ENCODE results near the gene NID2. TPM values are rescaled to one million over a fixed set of nuclear protein-coding genes. Genes with fewer than 3 reads are reported as not detected.

NID2 gene
- total RNA-seq, 1 donor, result 1.1 TPM

DNA sequence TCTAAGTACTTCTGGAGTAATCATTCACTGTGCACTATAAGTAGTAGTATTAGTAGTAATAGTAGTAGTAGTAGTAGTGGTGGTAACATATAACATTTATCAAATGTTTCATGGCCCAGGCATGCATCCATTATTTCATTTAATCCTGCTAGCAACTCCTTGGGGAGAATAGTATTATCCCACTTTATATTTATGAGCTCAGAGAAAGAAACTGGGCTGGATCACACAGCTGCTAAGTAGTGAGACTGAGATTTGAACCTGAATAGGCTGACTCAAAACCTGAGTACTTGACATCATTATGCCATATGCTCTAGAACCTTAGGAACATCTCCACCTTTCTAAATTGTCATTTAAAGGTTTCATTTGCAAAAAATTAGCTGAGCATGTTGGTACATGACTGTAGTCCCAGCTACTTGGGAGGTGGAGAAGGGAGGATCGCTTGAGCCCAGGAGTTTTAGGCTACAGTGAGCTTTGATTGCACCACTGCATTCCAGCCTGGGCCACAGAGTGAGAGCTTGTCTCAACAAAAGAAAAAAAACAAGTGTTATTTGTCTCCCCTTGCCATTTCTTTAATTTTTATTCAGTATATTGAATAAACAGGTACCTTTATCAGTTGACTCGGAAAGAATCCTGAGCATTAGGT lies 11.4 kb upstream of the NID2 start:
- no peak for DNase-seq (ENCODE audit: low read depth in 2 of 3, low spot score in 2 of 3)

DNA sequence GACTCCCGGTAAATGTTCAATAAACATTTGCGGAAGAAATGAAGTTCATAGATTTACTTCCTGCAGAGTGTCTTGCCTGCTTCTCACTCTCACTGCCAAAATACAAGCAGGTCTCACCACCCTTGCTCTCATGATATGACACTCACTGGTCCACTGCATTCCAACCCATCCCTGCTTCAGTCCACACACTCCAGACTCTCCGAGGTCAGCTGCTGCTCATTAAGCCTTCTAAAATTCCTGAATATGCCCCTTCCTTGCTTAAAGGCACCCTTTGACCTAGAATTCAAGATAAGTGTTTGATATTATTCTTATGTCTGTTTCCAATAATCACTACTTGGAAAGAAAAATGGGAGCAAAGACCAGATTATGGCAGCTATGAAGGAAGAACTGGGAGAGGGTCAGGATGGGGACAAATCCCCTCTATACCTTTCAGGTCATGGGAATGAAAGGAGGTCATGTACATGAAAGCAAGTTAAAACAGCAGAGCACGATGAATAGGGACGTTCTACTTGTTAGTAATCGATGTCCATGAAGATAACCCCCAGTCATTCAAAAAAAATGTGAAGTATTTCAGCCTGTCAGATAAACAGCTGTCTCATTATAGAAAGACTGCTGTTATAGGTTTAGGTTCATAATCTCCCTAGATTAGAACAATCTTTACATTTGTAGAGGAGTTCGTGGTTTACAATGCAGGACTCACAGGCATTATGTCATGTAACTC lies 10.5 kb upstream of the NID2 start:
- DNase-seq (ENCODE audit: low read depth in 2 of 3, low spot score in 2 of 3), result no peak

DNA sequence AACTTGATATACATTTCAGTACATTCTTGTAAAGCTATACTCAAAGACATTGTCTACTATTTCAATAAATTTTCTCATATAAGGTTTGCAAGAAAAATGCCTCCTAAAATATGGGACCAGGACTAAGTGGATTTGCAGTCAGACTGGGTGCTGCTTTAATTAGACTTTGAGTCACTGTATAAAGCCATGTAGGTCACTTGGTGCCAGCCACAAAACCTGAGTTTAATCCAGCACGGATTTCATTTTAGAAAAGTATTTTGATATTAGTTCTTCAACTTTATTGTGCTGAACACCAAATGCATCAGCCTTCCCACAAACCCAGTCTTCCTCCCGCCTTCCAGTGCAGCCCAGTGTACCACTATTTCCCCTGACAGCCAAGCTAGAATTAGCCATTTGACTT lies 9.9 kb upstream of the NID2 start:
- no peak for DNase-seq (ENCODE audit: low read depth in 2 of 3, low spot score in 2 of 3)

DNA sequence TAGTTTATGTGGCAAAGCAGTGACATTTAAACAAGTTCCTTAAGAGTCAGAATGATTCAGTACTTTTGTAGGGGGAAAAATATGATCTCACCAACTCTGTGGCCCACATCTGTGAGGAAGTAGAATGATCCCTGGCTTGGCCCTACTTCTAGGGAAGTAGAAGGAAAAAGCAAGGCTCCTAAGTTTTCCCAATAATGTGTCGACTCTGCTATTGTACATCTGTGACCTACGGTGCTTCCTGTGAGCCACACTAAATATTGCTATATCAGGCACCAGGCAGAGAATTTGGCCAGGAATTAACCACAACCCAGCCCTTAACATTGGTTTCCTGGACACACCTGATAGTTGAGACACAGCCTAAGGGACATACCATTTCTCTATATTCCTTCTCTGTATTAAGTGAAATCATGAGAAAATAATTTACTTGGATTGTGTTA lies 9.3 kb upstream of the NID2 start:
- peak in 1 of 3 donors; percentile 27 for DNase-seq (ENCODE audit: low read depth in 2 of 3, low spot score in 2 of 3)

DNA sequence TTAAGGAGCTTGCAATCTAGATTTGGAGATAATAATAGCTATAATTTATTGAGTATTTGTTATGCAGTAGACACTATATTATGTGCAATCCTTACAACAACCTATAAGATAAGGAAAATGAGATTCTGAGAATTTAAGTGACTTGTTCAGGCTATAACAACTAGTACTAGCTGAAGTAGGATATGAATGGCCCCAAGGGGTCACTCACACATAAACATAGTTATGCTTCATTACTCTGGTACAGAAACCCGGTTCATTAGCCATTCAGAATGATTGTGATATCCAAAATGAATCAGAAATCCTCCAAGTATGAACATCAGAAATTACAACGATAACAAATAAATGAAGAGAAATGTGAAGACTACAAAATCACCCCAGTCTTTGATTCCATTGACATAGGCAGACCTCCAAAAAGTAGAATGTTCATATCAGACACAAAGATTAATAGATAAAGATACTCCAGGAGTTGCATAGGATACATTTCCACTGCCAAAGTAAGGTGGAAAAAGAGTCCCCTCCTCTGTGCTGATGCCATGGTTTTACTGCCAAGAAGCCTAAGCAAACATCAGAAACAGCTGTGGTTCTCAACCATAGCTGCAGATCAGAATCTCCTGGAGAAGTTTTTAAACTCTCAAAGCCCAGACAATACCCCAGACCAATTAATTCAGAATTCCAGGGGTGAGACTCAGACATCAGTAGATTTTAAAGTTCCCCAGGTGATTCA lies 8.6 kb upstream of the NID2 start:
- no peak for DNase-seq (ENCODE audit: low read depth in 2 of 3, low spot score in 2 of 3)

DNA sequence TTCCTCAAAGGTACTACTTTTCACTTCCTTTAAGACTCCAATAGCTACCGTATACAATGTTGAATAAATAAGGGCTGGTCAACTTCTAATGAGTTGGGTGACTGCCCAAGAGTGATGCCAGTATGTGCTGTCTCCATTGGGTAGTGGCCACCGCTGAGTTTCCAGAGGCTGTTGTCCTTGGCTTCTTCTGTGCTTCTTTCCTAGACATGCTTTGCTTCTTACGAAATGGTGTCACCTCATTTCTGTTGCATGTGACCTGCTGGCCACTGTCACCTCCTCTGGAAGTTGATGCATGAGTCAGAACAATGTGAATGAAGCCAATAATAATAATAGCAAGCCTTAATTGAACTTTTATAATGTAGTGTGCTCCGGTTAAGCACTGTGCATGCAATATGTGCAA lies 7.5 kb upstream of the NID2 start:
- DNase-seq (ENCODE audit: low read depth in 2 of 3, low spot score in 2 of 3), result no peak

DNA sequence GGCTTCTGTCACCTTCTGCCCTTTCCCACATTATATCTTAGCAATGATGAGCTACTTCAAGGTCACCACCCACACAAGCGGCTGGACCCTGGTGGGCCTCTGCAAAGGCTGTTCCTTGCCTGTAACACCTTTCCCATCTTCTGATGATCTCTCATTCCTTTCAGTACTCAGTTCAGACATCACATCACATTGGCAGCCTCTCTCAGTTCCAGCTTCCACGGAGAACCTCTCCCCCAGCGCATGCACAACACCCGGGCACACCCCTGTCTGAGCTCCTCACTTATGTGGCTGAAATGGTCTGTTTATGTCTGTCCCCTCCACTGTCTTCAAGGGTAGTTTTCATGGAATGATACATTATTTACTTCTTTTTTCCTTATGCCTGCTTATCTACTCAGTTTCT lies 6.5 kb upstream of the NID2 start:
- DNase-seq (ENCODE audit: low read depth in 2 of 3, low spot score in 2 of 3), result no peak

DNA sequence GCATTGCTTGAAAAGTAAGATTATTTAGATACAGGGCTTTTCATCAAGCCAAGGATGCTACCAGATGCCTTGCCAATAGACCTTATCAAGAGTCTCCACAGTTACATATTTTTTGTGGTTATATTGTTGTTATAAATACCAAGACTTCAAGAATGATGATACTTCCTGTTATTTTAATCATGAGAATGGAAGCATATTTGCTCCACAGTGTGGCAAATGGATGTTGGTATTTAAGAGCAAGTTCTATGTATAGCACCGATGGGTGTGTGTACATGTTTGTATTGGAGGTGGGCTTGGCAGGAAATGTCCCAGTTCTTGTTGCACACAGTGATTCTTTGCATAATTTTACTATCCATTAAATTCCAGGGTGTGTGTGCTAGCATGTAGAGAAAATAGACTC lies 4.4 kb upstream of the NID2 start:
- no peak for DNase-seq (ENCODE audit: low read depth in 2 of 3, low spot score in 2 of 3)

DNA sequence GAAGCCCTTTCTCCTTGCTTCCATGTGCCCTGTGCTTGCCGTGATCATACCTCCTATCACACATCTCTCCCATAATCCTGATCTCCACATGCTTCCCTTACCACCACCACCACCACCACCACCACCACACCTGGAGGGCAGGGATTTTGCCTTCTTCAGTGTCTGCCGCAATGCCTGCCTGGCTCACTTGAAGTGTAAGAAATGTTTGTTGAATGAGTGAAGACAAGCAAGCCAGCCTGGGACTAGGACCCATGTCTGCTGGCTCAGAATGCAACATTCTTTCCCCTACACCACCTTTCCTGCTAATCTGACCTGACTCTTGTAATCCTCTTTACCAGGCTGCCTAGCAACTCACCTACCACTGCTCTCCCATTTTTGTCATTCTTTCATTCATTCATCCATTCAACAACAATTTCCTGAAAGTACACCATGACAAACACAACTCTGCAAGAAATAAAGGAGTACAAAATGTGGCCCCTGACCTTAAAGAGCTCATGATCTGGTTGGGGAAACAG lies 3.5 kb upstream of the NID2 start:
- DNase-seq (ENCODE audit: low read depth in 2 of 3, low spot score in 2 of 3), result no peak

DNA sequence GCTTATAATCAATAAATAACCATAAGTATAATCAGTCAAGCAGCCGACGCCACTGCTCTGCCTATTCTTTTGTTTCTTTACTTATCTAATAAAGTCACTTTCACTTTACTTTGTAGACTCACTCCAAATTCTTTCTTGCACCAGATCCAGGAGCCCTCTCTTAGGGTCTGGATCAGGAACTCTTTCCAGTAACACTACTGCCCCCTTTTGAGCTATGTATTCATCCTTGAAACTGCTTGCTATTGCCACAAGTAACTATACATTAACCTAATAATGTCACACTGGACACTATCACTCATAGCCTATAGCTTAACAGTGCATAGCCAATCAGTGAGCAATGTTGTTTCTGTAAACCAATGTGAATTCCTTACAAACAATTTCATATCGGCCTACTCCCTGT lies 2.8 kb upstream of the NID2 start:
- DNase-seq (ENCODE audit: low read depth in 2 of 3, low spot score in 2 of 3), result no peak

DNA sequence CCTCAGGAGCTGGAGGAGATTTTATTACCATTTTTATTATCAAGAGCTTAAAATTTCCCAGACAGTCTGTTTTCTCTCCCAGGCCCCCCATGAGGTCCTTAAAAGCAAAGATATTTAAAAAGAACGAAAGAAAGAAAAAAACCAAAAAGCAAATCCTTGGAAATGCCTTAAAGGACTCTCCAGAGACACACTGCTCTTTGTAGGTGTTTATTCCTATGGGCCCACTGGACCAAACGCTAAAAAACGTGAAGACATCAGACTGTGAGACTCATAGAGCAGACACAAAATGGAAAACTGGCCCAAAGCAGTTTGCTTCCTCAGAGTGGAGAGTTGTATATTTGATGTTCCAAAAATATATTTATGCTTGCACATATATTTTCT lies 1.2 kb upstream of the NID2 start:
- no peak for DNase-seq (ENCODE audit: low read depth in 2 of 3, low spot score in 2 of 3)

DNA sequence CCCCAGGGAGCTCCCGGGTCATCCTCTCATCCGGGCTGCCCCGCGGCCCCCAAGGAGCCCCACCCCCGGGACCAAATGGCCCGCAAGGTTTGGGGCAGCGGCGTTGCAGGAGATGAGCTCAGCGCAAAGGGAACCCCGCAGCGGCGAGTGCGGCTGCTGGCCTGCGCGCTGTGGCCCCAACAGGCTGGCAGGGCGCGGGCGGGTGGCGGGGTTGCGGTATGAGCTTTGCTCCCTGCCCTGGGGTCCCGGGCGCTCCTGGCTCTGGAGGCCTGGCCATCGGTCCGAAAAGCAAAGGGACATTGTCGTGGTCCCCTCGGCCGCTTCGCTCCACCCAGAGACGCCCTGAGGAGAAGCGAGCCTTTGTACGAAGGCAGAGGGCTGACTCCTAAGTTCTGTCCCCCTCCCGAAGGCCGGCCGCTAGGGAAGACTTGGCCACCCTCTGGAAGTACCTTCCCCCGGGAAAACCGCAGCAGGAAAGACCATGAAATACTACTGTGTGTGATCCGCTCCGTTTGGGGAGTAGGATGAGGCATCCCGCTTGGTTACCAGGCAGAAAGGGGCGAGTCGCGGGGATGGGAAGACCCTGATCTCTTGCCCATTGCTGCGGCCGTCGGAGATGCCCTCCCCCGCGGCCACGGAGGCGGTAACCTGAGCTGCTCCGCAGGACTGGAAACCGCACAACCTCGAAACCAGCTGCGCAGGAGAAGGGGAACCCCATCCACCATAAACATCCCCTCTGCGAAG lies 620 bp upstream of the NID2 start:
- DNase-seq (ENCODE audit: low read depth in 2 of 3, low spot score in 2 of 3), result peak in 2 of 3 donors; percentile 31 to 45

DNA sequence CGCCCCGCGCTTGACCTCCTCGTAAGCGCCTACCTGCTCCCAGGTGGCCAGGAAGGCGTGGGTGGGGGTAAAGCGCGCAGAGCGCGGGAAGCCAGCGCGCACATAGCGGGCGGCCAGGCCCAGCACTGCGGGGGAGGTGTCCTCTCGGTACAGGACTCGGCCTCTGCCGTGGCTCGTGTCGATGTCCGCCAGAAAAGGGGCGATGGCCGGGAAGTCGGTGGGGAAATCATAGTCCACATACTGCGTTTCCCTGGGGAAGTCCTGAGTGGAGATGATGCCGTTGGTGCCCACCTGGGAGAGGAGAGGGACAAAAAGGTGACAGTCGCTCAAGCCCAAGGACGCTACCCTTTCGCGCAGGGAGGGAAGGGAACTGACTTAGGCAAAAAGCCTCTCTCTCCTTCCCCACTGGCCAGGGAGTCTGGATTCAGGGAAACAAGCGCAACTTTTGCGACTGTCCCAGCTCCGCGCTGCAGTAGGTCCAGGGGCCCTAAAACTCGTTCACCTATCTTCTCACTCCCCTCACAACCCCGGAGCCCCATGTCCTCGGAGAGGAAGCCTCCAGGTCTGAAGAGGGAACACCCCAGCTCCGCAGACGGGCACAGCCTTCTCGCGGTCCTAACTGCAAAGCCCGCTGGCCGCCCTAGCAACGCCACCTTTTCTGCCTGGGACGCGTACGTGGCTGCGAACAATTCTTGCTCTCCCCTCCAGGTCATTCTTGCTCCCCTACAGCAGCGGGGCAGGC lies 815 bp downstream of the NID2 start:
- DNase-seq (ENCODE audit: low read depth in 2 of 3, low spot score in 2 of 3), result peak in 1 of 3 donors; percentile 33

DNA sequence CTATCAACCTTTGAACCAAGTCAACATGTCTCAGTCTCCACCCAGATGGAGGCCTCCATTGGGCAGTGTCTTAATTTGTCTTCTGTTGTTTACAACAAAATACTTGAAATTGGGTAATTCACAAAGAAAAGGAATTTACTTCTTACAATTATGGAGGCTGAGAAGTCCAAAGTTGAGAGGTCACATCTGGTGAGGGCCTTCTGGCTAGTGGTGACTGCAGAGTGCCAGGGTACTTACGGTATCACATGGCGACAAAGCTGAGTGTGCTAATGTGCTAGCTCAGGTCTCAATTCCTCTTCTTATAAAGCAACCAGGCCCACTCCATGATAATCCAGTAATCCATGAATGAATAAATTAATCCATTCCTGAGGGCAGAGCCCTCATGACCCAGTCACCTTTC lies 4.7 kb downstream of the NID2 start:
- DNase-seq (ENCODE audit: low read depth in 2 of 3, low spot score in 2 of 3), result no peak

DNA sequence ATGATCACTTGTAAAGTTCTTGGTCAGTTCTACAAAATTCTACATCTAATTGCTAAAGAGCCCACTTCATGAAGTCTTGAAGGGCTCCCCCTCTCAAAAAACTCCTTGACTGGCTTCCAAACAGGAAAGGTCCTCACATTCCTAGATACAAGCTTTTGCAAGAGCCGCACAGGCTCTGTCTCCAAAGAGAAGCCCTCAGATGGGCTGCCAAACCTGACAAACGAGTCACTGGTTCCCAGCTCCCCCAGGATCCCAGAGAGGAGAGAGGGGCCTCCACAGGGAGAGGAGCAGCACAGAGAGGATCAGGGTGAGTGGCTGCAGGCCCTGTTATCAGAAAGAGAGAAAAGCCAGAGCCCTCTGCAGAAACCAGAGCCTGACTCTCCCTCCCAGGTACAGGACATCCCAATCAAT lies 5.8 kb downstream of the NID2 start:
- no peak for DNase-seq (ENCODE audit: low read depth in 2 of 3, low spot score in 2 of 3)

DNA sequence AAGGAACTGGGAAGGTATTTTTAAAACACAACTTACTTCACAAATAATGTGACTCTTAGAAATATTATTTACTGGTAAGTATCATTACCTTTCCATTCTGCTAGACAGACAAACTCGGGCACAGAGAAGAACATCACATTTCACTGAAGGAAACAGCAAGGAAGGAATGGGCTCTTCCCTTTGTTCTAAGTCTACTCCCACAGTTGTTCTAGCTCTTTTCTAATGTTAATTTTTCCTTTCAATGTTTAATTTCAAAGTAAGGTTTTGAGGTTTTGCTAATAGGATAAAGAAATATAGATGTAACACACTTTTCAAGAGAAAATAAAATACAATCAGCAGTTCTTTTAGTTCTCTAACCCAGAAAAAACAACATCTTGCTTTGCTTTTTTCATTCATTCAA lies 7.0 kb downstream of the NID2 start:
- DNase-seq (ENCODE audit: low read depth in 2 of 3, low spot score in 2 of 3), result no peak

DNA sequence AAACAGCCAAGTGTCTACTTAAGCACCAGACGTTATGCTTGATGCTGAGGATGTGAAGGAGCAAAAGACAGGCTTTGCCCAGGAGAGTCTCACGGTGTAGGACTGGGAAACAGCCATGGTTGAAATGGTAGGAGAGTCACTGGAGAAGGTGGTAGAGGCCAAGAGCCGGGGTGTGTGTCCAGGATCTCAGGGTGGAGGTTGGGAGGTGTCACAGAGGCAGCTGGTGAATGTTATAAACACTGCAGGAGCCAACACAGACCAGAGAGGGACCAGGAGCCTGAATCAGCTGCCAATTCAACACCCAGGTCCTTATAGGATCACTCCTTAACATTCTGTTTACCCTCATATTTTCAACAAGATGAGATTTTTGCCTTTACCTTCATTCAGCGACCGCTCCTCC lies 7.5 kb downstream of the NID2 start:
- no peak for DNase-seq (ENCODE audit: low read depth in 2 of 3, low spot score in 2 of 3)

DNA sequence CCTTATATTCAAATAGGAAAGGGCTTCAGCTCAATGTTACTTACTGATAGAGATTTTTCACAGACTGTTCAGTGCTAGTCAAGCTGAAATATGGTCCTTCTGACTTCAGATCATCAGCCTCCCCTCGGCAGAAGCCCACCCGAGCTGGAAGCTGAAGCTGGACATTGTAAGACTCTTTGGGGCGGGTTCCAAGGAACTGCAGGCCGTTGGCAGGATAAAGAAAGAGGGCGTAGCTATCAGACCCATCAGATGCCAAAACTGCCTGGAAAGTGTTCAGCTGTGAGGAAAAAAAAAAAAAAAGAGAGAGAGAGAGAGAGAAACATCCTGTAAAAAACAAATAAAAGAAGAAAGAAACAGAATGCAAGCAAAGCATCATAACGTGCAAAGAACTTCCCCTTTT lies 8.8 kb downstream of the NID2 start:
- DNase-seq (ENCODE audit: low read depth in 2 of 3, low spot score in 2 of 3), result no peak

DNA sequence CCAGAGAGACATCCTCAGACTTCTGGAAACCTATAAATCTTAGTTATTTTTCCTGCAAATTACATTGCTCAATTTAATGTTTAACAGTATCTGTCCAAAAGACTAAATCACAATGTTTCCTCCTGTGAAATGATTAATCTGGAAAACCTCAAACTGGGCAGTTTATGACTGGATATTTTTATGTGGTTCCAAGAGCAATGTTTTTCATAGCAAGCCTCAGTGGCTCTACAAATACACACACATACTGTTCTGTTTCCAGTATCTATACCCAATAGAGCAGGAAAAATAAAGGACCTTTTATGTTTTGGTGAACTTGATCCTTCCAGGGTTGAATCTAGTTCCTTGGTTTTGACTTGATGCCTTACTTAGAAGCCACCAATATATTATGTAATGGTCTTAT lies 9.2 kb downstream of the NID2 start:
- DNase-seq (ENCODE audit: low read depth in 2 of 3, low spot score in 2 of 3), result no peak

DNA sequence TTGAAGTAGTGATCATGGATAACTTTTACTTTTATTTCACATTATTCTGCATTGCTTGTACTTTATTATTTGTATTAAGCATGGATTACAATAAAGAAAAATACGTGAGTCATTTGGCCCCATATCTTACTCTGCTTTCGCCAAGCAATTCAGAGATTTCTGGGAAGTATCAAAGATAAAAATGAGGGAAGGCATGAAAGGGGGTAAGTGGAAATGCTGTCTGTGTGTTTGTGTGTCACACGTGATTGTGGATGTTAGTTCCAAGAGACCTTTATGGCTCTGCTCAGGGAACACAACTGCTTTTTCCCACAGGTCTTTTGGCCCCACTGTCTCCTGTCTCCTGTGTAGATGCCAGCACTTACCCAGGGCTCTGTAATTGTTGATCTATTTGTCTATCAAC lies 10.5 kb downstream of the NID2 start:
- no peak for DNase-seq (ENCODE audit: low read depth in 2 of 3, low spot score in 2 of 3)

Measured in hematopoietic multipotent progenitor cell (in vitro differentiated cells).